Astrocyte of the spinal cord (primary cell): ENCODE results near the gene ARAP2.

Experiments
- DNase-seq: peaks from one replicate; pipeline ENCODE4 v3.0.0; 2011; ENCODE audit warnings: low read depth, low spot score
- H3K4me3 ChIP-seq: 2 replicates; pipeline ENCODE4 v1.5.1; 2011; ENCODE audit warnings: low read depth, mild to moderate bottlenecking, low read length, moderate library complexity
- CTCF ChIP-seq: IDR thresholded peaks from 2 replicates; pipeline ENCODE4 v1.5.1; 2012; ENCODE audit warnings: low read depth, mild to moderate bottlenecking, low read length, inconsistent platforms
- in situ Hi-C: cut with HindIII; loops from 2 replicates; pipeline ENCODE4 v1.10.0; 2017; ENCODE audit warnings: low sequenced_read_pairs

ARAP2 gene

GRCh38 chr4:36037127-36037526 lies 207.2 kb downstream of the ARAP2 start:
- TF ChIP-seq CTCF: no peak
- DNase-seq: no peak
- in situ Hi-C loops: no loop called here
- no peak overlapping the region for H3K4me3 ChIP-seq

GRCh38 chr4:36029951-36030350 lies 214.4 kb downstream of the ARAP2 start:
- in situ Hi-C loops: no loop called here

DNA sequence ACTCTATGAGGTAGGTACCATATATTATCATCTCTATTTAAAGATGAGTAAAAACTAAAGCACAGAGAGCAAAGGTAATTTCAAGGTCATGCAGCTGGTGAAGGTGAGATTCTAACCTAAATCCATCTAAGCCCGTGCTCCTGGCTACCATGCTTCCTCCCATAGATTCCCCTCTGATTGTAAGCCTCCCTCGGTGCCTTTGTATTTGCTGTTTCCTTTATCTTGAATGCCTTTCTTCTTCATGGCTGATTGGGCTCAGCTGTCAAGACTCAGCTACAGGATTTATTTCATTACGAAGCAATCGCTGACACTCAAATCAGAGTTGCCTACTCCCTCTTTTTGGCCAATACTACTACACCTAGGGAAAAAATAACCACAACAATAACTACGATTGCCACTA lies 217.1 kb downstream of the ARAP2 start:
- TF ChIP-seq CTCF: no peak
- in situ Hi-C loops: no loop called here
- DNase-seq: no peak
- H3K4me3 ChIP-seq: no peak overlapping the region

More at GRCh38 chr4:36029951-36030350, 214.4 kb downstream of the ARAP2 start:
- no peak overlapping the region for H3K4me3 ChIP-seq
- DNase-seq: no peak
- TF ChIP-seq CTCF: no peak

DNA sequence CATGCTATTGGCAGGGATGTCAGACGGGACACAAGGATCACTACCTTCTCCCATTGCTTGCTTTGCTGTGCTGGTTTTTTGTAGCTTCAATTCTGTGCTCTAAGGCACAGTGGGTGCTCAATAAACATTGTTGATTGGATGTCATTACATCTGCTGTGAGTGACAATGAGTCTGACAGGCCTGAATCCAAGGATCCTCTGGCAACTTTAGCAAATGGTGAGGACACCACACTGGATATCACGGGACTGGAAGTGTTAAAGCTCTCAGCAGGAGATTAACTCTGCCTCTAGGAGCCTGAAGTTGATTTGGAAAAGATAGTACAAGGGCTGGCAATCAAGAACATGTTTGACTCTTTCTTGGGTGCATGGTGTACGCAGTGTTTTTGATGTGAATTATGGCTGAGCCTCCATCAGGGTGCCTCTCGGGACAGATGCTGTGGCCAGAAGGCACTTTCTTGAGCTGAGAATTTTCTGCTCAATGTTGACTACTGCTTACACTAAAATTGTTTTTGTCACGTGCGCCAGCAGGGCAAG lies 217.9 kb downstream of the ARAP2 start:
- in situ Hi-C loops: no loop called here
- no peak overlapping the region for H3K4me3 ChIP-seq
- no peak for DNase-seq
- TF ChIP-seq CTCF: no peak

GRCh38 chr4:36024901-36025660 lies 219.2 kb downstream of the ARAP2 start:
- no peak for TF ChIP-seq CTCF
- no peak overlapping the region for H3K4me3 ChIP-seq
- in situ Hi-C loops: no loop called here
- no peak for DNase-seq

- no peak for TF ChIP-seq CTCF
- DNase-seq: no peak
- H3K4me3 ChIP-seq: no peak overlapping the region
- in situ Hi-C loops: no loop called here
Measured at GRCh38 chr4:36020351-36020750, 224.0 kb downstream of the ARAP2 start.
